Inflammatory macrophage treated with lipopolysaccharide for 4 hours (primary cell): ENCODE results near the gene C1QTNF1.
A peak's percentile ranks its signal among the peaks of the same experiment; 100 is the strongest.

Experiments used
- DNase-seq: peaks from one replicate; pipeline ENCODE4 v3.0.0-alpha.2; 2020

Gene C1QTNF1

GRCh38 chr17:78993241-78993956 lies 30.6 kb upstream of the C1QTNF1 start:
- DNase-seq: peak; percentile 44

DNA sequence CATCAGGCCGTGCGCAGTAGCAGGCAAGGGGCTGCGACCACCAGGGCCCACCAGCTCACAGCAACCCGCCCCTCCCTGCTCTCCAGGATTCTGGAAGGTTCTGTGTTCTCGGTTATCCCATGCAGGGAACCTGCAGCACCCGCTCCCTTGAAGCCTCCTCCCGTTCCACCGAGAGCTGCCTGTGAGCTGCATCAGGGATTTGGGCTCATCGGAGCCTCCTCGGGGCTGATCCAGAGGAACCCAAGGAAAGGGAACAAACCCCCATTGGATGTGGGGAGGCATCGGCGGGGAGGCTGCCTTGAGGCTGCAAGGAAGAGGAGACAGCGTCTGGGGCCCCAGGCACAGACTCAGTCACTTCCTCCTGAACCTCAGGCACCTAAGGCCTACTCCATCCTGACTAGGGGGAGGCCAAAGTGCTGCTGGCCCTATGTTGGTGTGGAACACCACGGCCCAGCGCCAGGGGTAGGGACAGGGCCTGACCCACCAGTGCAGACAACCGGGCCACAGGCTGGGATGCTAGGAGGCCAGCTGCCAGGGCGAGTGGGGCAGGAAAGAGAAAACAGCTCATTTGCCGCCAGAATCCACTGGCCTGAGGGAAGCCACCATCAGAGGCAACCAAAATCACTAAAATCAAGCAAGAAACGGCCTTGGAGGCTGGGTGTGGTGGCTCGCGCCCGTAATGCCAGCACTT lies 29.8 kb upstream of the C1QTNF1 start:
- no peak for DNase-seq

GRCh38 chr17:78995022-78995760 lies 28.8 kb upstream of the C1QTNF1 start:
- no peak for DNase-seq

DNA sequence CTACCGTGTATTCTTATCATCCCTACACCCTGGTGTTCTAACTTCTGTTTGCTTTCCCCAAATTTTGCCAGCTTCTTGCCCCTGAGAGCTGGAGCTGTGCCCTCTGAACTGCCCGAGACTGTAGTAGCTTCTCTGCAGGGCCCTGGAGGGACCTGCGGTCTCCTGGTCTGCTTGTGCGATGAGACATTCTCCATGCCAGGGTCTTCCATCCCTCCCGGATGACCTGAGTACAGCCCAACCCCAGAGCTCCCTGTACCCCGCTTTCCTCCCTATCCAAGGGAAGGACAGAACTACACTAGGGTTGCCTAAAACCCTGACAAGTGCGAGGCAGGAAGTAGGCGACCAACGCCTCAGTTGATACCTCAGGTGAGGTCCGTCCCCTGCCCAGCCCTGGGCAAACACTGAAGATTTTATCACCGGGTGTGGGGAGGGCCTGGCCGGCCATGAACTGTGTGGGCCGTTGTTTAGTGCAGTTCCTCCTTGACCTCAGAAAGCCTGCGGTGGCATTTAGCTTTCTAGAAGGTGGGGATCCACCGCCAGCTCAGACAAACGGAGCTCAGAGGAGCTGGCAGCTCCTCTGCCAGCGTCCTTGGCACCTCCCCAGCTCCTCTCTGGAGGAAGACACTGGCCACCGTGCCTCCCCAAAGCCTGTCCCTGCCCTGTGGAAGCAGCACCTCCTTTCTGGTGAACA lies 28.1 kb upstream of the C1QTNF1 start:
- DNase-seq: no peak

GRCh38 chr17:78996781-78997201 lies 27.2 kb upstream of the C1QTNF1 start:
- DNase-seq: no peak

DNA sequence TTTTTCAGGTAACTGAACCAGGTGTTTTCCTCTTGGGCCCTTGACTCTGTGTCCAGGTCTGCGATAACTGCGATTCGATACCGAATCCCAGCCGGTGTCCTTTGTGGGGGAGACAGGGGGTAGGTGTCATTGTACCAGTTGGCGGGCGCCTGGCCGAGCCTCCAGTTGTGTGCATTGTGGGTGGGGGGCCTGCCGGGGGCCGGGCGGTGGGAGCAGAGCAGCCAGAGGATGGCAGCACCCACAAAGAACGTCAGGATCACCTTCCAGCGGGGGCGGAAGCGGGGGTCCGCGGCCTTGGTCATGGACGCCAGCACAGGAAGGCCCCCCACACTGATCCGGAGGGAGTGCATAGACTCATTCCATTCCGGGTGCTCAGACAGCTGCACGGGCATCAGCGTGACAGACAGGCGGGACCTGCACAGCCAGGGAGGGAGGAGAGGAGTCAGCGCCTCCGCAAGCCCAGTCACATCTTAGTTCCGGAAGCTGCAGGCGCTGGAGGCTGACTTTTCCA lies 26.7 kb upstream of the C1QTNF1 start:
- DNase-seq: no peak

GRCh38 chr17:78997881-78998280 lies 26.1 kb upstream of the C1QTNF1 start:
- DNase-seq: no peak

GRCh38 chr17:78998311-78999055 lies 25.5 kb upstream of the C1QTNF1 start:
- DNase-seq: no peak

GRCh38 chr17:78999056-78999768 lies 24.8 kb upstream of the C1QTNF1 start:
- DNase-seq: no peak

GRCh38 chr17:78999947-79000395 lies 24.0 kb upstream of the C1QTNF1 start:
- DNase-seq: no peak

DNA sequence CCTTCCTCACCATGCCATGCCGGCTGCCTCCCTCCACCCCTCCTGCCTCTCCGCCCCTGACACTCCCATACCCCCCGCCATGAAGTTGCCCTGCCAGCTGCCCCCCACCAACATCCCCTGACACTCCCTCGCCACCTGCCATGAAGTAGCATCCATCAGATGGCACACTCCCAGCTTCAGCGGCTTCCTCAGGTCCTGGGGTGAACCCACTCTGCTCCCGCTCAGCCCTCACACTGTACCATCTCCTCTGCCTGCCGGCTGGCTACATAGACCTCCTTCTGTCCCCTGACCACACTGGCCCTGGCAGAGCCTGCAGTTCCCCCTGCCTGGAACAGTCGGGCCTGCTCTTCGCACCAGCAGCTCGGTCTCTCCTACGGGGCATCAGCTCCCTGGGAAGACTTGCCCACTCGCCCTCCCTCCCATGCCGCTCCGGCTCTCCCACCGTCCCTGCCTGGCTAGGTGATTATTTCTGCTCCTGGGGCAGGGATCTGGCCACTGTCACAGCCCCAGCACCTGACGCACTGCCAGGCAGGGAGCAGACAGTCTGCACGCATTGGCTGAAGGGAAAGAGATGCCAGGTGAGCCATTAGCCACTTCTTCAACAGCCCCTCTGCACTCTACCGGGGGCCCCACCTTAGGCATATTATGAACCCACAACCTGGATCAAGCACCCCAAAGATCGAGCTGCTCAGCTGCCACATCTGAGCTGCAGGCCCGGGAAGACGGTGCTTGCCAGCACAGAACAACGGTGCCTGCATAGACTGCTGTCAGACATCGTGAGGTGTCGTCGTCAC lies 23.4 kb upstream of the C1QTNF1 start:
- no peak for DNase-seq

GRCh38 chr17:79001190-79002020 lies 22.6 kb upstream of the C1QTNF1 start:
- DNase-seq: no peak

DNA sequence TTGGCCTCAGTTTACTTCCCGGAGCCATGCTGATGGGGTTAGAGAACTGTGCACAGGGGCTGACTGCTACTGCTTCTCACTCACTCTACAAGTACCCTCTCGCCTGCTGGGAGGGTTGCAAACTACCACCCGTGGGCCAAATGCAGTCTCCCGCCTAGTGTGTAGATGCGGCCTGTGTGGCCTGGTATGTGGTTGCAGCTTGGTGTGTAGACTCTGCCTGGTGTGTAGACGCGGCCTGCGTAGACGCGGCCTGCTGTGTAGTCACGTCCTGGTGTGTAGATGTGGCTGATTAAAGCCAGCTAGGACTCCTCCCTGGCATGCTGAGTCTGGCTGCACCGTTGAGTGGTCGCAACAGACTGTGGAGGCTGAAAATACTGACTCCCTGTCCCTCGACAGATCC lies 21.7 kb upstream of the C1QTNF1 start:
- no peak for DNase-seq

DNA sequence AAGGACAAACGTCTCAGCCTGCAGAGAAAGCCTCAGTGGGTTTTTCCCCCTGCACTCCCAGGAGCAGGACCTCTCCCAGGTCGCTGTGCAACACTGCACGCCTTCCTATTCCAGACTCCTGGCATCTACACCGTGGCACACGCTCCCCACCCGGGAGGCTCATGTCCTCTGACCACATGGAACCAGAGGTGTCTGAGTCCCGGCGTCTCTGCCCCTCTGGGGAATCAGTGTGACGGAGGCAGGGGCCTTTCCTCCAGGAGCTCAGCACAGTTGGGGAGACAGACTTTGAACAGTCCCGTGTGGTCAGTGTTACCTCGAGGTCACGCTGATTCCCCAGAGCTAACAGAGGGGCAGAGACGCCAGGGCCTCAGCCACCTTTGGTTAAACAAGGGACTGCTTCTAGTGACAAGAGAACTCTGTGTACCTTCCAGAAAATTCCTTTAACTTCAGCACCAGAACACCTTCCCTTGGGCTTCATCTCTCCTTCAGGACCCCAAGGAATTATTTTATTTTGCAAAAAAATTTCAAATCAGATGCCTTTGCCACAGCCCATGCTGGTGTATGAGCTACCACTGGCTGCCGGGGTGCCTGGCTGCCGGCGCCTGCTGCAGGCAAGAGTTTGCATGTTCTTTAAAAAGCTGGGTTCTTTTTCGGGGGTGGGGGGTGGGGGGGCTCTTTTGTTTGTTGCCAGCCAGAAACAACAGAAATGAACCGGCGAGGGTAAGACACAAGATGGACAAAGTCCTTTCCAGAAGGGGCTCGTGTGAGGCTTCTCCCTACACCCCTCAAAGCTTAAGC lies 21.0 kb upstream of the C1QTNF1 start:
- DNase-seq: no peak

DNA sequence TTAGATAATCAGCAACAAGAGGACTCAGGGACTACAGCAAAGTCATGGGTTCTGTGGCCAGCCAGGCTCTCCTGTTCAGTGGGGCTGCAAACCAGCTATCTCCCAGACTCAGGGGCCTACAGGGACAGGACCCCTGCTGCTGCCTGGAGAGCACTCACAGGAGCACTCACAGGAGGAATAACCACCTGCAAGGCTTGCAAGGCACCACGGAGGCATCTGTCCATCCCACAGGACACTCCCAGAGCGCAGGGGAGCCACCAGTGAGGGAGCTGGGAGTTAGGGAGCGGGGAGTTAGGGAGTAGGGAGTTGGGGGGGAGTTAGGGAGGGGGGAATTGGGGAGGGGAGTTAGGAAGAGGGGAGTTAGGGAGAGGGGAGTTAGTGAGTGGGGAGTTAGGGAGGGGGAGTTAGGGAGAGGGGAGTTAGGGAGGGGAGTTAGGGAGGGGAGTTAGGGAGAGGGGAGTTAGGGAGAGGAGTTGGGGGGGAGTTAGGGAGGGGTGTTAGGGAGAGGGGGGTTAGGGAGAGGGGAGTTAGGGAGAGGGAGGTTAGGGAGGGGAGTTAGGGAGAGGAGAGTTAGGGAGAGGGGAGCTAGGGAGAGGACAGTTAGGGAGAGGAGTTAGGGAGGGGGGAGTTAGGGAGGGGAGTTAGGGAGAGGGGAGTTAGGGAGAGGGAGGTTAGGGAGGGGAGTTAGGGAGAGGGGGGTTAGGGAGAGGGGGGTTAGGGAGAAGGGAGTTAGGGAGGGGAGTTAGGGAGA lies 20.1 kb upstream of the C1QTNF1 start:
- no peak for DNase-seq

DNA sequence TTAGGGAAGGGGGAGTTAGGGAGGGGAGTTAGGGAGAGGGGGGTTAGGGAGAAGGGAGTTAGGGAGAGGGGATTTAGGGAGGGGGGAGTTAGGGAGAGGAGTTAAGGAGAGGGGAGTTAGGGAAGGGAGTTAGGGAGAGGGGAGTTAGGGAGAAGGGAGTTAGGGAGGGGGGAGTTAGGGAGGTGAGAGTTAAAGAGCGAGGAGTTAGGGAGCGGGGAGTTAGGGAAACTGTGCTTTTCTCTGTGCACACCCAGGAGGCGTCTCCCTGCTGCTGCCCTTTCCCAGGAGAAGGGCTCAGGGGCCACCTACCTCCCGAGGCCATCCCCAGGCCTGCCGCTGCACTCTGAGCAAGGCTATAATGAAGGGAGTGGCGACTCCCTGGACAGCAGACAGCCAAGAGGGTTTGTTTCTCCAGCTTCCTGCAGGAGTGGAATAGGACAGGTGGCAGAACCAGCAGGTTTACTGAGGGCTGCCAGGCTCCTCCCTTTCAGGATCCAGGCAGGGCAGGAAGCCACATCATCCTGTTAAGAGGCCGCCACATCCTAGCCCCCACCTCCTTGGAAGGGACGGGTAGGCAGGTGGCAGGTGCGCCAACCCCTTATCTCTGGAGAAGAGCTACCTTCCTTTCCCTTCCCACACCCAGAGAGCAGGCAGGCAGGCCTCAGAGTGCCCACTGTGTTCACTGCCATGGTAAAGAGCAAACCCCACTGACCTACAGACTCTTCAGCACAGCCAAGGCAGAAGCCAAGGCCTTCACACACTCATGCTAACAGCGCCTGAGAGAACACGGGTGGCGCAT lies 18.7 kb upstream of the C1QTNF1 start:
- DNase-seq: no peak

GRCh38 chr17:79006046-79006445 lies 17.9 kb upstream of the C1QTNF1 start:
- peak; percentile 30 for DNase-seq
